ENCODE results near the gene SCMH1.

GRCh38 chr1:41021526-41022308 is 220.4 kb downstream of the SCMH1 start, which contains the start of gene SLFNL1:
- TF ChIP-seq POLR2A (IDR thresholded peaks at IDR 0.05; ENCODE audit: low read length) (no peak), GATA1 (IDR thresholded peaks at IDR 0.05; ENCODE audit: low read depth, low read length) (no peak)
